Gastroesophageal sphincter (tissue), 4 donors: ENCODE measurements around the gene RYR3. TPM values are rescaled to one million over a fixed set of nuclear protein-coding genes. Genes with fewer than 3 reads are reported as not detected.

Experiments used
- ATAC-seq: fragments of 150-250 bp; one replicate; pipeline ENCODE4 v1.9.1; 2016; ENCODE audit warnings: mild to moderate bottlenecking, moderate library complexity
- H3K27ac ChIP-seq, 4 donors: fragments of 200-600 bp; sonication (generic) in 3 of 4; 1 replicate in 3 of 4; 2 replicates in 1 of 4; pipeline ENCODE4 v1.5.1; 2016 to 2019
- H3K27me3 ChIP-seq: fragments of 200-600 bp; sonication (generic); one replicate; pipeline ENCODE4 v1.5.1; 2019
- H3K36me3 ChIP-seq, 2 donors: fragments of 200-600 bp; sonication (generic); one replicate each; pipeline ENCODE4 v1.5.1; 2019; ENCODE audit warnings: control low read depth in 1 of 2
- H3K4me1 ChIP-seq, 3 donors: fragments of 200-600 bp; sonication (generic); 1 replicate in 2 of 3; 2 replicates in 1 of 3; pipeline ENCODE4 v1.5.1; 2016 to 2019; ENCODE audit warnings: control low read depth in 2 of 3
- H3K4me3 ChIP-seq, 2 donors: fragments of 200-600 bp; sonication (generic); one replicate each; pipeline ENCODE4 v1.5.1; 2019; ENCODE audit warnings: mild to moderate bottlenecking in 1 of 2, moderate library complexity in 1 of 2
- H3K9me3 ChIP-seq, 3 donors: fragments of 200-600 bp; sonication (generic); one replicate each; pipeline ENCODE4 v1.5.1; 2017 to 2019; ENCODE audit warnings: control low read depth in 2 of 3
- EP300 ChIP-seq: sonication (generic); formaldehyde crosslinking; IDR thresholded peaks from one replicate; pipeline ENCODE4 v1.6.1; 2017; ENCODE audit warnings: antibody characterized with exemption, mild to moderate bottlenecking
- POLR2A ChIP-seq, 2 donors: fragments of 450-650 bp; IDR thresholded peaks; one replicate each; pipeline ENCODE4 v1.6.1; 2017; ENCODE audit warnings: antibody characterized with exemption in 2 of 2, mild to moderate bottlenecking in 2 of 2, moderate library complexity in 1 of 2
- POLR2AphosphoS5 ChIP-seq: sonication (generic); formaldehyde crosslinking; IDR thresholded peaks from one replicate; pipeline ENCODE4 v1.6.1; 2017; ENCODE audit warnings: antibody characterized with exemption
- WGBS, 2 donors: methylation state at CpG; one replicate each; pipeline ENCODE4 v1.1.5; 2018; ENCODE audit warnings: low coverage in 1 of 2; 5-methylcytosine and 5-hydroxymethylcytosine counted together
- total RNA-seq, 4 donors: library from RNA; depleted of rRNA; stranded (reverse); fragments of >200 nt; gene quantifications; one replicate each; pipeline ENCODE4 v1.1.0, GENCODE V29; 2016
- TF ChIP-seq, protein P1 (sequence below), 4 experiments: fragments of 200-600 bp in 2 of 4; fragments of 450-650 bp in 2 of 4; sonication (generic) in 1 of 4; IDR thresholded peaks; one replicate each; pipeline ENCODE4 v1.5.1; 2017 to 2019; ENCODE audit warnings: antibody characterized with exemption in 4 of 4, mild to moderate bottlenecking in 2 of 4, moderate library complexity in 2 of 4

Gene RYR3
- total RNA-seq, 4 donors from 2014 or later = 3.5 to 10.2 (median 6.2) TPM

DNA sequence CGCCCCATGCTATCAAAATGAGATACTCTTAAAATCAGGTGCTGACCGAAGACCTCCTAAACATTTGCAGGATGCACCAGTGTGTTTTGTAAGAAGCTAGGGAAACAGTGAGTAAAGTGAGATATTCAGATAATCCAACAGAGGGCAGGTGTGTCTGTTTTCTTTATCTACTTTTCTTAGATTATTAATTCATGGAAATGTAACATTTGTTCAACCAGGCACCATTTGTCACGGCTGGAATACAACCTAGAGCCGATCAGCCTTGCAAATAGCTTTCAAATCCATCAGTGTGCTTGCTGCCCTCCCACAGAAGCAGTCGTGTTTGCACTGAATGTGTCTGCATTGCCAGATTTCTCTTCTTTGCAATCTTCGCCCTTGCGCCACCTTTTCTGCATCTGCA, 455.6 kb downstream of the RYR3 start:
- H3K27me3 ChIP-seq = no peaks in the 10 kb centered on the region
- H3K27ac ChIP-seq = no peak overlapping the region
- TF ChIP-seq, protein P1, sequence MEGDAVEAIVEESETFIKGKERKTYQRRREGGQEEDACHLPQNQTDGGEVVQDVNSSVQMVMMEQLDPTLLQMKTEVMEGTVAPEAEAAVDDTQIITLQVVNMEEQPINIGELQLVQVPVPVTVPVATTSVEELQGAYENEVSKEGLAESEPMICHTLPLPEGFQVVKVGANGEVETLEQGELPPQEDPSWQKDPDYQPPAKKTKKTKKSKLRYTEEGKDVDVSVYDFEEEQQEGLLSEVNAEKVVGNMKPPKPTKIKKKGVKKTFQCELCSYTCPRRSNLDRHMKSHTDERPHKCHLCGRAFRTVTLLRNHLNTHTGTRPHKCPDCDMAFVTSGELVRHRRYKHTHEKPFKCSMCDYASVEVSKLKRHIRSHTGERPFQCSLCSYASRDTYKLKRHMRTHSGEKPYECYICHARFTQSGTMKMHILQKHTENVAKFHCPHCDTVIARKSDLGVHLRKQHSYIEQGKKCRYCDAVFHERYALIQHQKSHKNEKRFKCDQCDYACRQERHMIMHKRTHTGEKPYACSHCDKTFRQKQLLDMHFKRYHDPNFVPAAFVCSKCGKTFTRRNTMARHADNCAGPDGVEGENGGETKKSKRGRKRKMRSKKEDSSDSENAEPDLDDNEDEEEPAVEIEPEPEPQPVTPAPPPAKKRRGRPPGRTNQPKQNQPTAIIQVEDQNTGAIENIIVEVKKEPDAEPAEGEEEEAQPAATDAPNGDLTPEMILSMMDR (IDR thresholded peaks at IDR 0.05) = no peak
- no peak for TF ChIP-seq POLR2AphosphoS5
- no peak for TF ChIP-seq EP300
- no peak for TF ChIP-seq POLR2A (IDR thresholded peaks at IDR 0.05)
- no peaks in the 10 kb centered on the region for H3K9me3 ChIP-seq
- 66 to 73% methylated on average over 6 to 7 of the region's 7 CpGs for WGBS, 2 donors
- H3K4me1 ChIP-seq = no peaks in the 10 kb centered on the region
- no peaks in the 10 kb centered on the region for H3K36me3 ChIP-seq
- no peak for ATAC-seq
- no peak overlapping the region for H3K4me3 ChIP-seq

GRCh38 chr15:33768670-33769190, 458.0 kb downstream of the RYR3 start:
- H3K4me3 ChIP-seq = no peak overlapping the region
- H3K36me3 ChIP-seq = peaks cover 0 to 20% of the 10 kb centered on the region in 2 donors
- no peak overlapping the region for H3K27ac ChIP-seq
- H3K9me3 ChIP-seq = no peaks in the 10 kb centered on the region
- no peak for ATAC-seq
- no peaks in the 10 kb centered on the region for H3K27me3 ChIP-seq
- no peaks in the 10 kb centered on the region for H3K4me1 ChIP-seq
- no peak for TF ChIP-seq POLR2A (IDR thresholded peaks at IDR 0.05)
- no peak for TF ChIP-seq EP300
- WGBS, 2 donors = 80 to 88% methylated on average over 6 of the region's 6 CpGs

- no peak for ATAC-seq
- Histone ChIP-seq H3K9me3 (no peaks in the 10 kb centered on the region), H3K36me3 (peaks cover 0 to 22% of the 10 kb centered on the region in 2 donors), H3K27ac (no peak overlapping the region), H3K4me3 (no peak overlapping the region), H3K27me3 (no peaks in the 10 kb centered on the region), H3K4me1 (no peaks in the 10 kb centered on the region)
- WGBS, 2 donors = 36 to 43% methylated on average over 2 of the region's 3 CpGs
- TF ChIP-seq, protein P1 (IDR thresholded peaks at IDR 0.05) = no peak
- TF ChIP-seq EP300 (no peak), POLR2A (IDR thresholded peaks at IDR 0.05) (no peak), POLR2AphosphoS5 (no peak)
Observed at GRCh38 chr15:33773969-33774368, 463.2 kb downstream of the RYR3 start.

GRCh38 chr15:33778852-33779251, 468.1 kb downstream of the RYR3 start:
- H3K36me3 ChIP-seq = peaks cover 0 to 28% of the 10 kb centered on the region in 2 donors
- no peak for ATAC-seq
- 78 to 94% methylated on average over 2 of the region's 2 CpGs for WGBS, 2 donors
- TF ChIP-seq EP300 (no peak), POLR2AphosphoS5 (no peak), POLR2A (IDR thresholded peaks at IDR 0.05) (no peak)
- TF ChIP-seq, protein P1 (IDR thresholded peaks at IDR 0.05) = no peak
- no peaks in the 10 kb centered on the region for H3K9me3 ChIP-seq
- H3K27me3 ChIP-seq = no peaks in the 10 kb centered on the region
- H3K4me3 ChIP-seq = no peak overlapping the region
- no peaks in the 10 kb centered on the region for H3K4me1 ChIP-seq
- H3K27ac ChIP-seq = no peak overlapping the region

DNA sequence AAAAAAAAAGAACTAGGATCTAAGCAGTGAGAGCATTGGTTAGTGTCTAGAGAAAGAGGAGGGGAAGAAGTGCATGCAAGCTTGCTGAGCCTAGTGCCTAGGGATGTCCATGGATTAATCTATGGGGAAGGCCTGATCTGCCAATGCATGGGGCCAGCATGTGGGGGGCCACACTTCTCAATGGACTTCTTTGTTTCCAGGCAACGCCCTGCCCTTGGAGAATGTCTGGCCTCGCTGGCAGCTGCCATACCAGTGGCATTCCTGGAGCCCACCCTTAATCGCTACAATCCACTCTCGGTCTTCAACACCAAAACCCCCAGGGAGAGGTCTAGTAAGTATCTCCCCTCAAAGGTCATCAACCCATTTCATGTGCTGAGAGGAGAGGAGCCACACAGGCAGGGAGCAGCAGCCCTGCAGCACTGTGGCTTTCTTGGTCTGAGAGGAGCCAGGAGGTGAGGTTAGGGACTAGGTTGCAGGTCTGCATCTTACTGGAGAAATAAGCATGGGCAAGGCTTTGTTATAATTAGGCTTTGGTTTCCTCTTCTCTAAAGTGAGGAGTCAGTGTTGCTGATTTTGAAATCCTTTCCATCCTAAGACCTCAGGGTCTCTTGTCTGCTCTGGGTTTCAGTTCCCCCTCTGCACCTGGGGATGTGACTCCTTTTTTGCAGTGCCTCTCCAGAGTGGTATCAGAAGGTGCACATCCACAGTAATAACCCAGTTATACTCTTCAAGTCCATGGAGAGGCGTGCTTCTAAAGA, 469.4 kb downstream of the RYR3 start:
- Histone ChIP-seq H3K27me3 (no peaks in the 10 kb centered on the region), H3K4me1 (no peaks in the 10 kb centered on the region), H3K4me3 (no peak overlapping the region), H3K9me3 (no peaks in the 10 kb centered on the region), H3K36me3 (peaks cover 0 to 31% of the 10 kb centered on the region in 2 donors), H3K27ac (no peak overlapping the region)
- no peak for ATAC-seq
- TF ChIP-seq POLR2A (IDR thresholded peaks at IDR 0.05) (no peak), EP300 (no peak), POLR2AphosphoS5 (no peak)
- TF ChIP-seq, protein P1 (IDR thresholded peaks at IDR 0.05) = no peak
- WGBS, 2 donors = 88 to 90% methylated on average over 1 to 4 of the region's 5 CpGs
